ENCODE results near the gene TELO2. TPM values are rescaled to one million over a fixed set of nuclear protein-coding genes. Genes with fewer than 3 reads are reported as not detected.

TELO2 gene
- total RNA-seq, 1 donor from 2014 or later, result 77.2 TPM

DNA sequence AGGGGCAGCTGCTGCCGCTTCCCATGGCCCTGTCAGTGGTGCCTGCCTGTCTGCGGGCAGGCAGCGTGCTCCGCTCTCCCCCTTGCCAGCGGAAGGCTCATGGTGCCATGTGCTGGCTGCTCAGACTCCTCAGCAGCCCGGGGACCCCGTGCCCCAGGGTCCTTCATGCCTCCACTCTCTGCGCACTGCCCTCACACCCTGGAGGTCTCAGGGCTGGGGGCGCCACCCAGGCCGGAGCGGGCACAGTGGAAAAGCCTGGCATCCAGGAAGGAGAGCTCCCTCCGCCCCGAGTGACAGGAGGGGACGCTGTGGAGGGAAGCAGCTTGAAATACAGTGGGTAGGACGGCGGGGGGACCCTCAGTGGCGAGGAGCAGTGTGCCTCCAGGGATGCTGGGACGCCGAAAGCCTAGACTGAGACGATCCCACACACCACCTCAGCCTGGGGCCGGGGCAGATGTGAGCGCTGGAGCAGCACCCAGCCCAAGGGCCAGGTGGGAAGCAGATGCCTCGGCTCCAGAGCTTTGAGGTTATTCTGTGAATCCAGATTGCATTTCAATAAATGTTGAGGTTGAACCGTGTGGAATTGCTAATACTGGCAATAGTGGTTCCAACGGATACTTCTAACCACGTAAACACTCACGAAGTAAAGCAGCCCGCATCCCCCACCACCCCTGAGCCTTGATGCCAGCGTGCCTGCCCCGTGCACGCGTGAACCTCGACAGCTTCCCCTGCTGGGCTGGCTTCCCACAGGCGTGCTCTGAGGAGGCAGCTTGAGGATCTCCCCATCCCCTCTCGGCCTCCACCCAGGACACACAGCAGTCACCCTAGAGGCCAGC lies 46.8 kb downstream of the TELO2 start:
- Mint-ChIP-seq H3K36me3 (ENCODE audit: insufficient read depth) (no peaks in the 10 kb centered on the region), H3K27ac (no peak overlapping the region), H3K9me3 (ENCODE audit: low read depth) (no peaks in the 10 kb centered on the region), H3K27me3 (no peaks in the 10 kb centered on the region), H3K4me1 (ENCODE audit: low read depth) (no peaks in the 10 kb centered on the region), H3K4me3 (ENCODE audit: low read depth) (no peak overlapping the region)
- no peak for TF ChIP-seq CTCF (IDR thresholded peaks at IDR 0.05; ENCODE audit: unreplicated experiment)
- no peak for DNase-seq (ENCODE audit: low spot score, unreplicated experiment)

GRCh38 chr16:1540556-1540855 lies 47.3 kb downstream of the TELO2 start:
- Mint-ChIP-seq H3K9me3 (ENCODE audit: low read depth) (no peaks in the 10 kb centered on the region), H3K4me1 (ENCODE audit: low read depth) (no peaks in the 10 kb centered on the region), H3K27me3 (no peaks in the 10 kb centered on the region), H3K4me3 (ENCODE audit: low read depth) (no peak overlapping the region), H3K27ac (no peak overlapping the region), H3K36me3 (ENCODE audit: insufficient read depth) (no peaks in the 10 kb centered on the region)
- no peak for DNase-seq (ENCODE audit: low spot score, unreplicated experiment)
- TF ChIP-seq CTCF (IDR thresholded peaks at IDR 0.05; ENCODE audit: unreplicated experiment), result no peak

DNA sequence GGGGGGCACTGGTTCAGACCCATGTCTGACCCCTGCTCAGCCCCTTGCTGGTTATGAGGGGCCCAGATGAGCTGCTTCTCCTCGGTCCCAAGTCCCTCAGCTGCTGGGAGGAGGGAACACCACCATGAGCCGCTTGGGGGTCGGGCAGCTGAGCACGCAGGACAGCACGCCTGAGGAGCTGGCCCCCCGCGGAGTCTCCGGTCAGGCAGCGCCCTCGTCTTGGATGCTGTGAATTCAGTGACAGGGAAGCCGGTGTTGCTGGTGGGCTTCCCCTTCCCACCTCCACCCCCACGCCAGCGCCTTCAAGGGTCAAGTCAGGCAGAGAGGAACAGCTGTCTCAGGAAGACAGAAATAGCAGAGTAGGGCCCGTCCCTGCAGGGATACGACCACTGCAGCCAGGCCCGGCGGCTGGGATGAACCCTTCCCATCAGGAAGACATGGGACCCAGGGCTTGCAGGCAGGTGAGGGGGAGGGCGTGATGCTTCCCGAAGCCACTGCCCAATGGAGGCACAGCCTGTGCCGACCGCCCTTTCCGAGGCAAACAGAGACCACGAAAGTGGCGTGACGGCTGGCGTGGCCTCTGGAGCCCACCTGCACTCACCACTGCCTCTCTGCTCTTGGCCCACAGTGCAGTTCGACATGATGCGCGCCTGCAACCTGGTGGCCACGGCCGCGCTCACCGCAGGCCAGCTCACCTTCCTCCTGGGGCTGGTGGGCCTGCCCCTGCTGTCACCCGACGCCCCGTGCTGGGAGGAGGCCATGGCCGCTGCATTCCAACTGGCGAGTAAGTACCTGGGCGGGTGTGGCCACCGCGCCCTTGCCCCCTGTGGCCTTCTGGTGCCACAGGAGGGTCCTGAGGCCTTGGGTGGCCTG lies 48.4 kb downstream of the TELO2 start:
- no peaks in the 10 kb centered on the region for H3K9me3 Mint-ChIP-seq (ENCODE audit: low read depth)
- no peaks in the 10 kb centered on the region for H3K36me3 Mint-ChIP-seq (ENCODE audit: insufficient read depth)
- no peaks in the 10 kb centered on the region for H3K27me3 Mint-ChIP-seq
- no peak for TF ChIP-seq CTCF (IDR thresholded peaks at IDR 0.05; ENCODE audit: unreplicated experiment)
- no peak overlapping the region for H3K4me3 Mint-ChIP-seq (ENCODE audit: low read depth)
- H3K27ac Mint-ChIP-seq, result no peak overlapping the region
- no peak for DNase-seq (ENCODE audit: low spot score, unreplicated experiment)
- H3K4me1 Mint-ChIP-seq (ENCODE audit: low read depth), result no peaks in the 10 kb centered on the region

GRCh38 chr16:1542166-1542500 lies 49.0 kb downstream of the TELO2 start:
- no peaks in the 10 kb centered on the region for H3K4me1 Mint-ChIP-seq (ENCODE audit: low read depth)
- TF ChIP-seq CTCF (IDR thresholded peaks at IDR 0.05; ENCODE audit: unreplicated experiment), result no peak
- H3K4me3 Mint-ChIP-seq (ENCODE audit: low read depth), result no peak overlapping the region
- H3K27ac Mint-ChIP-seq, result no peak overlapping the region
- no peaks in the 10 kb centered on the region for H3K9me3 Mint-ChIP-seq (ENCODE audit: low read depth)
- DNase-seq (ENCODE audit: low spot score, unreplicated experiment), result no peak
- H3K36me3 Mint-ChIP-seq (ENCODE audit: insufficient read depth), result no peaks in the 10 kb centered on the region
- no peaks in the 10 kb centered on the region for H3K27me3 Mint-ChIP-seq

- Mint-ChIP-seq H3K4me1 (ENCODE audit: low read depth) (no peaks in the 10 kb centered on the region), H3K36me3 (ENCODE audit: insufficient read depth) (no peaks in the 10 kb centered on the region), H3K27me3 (no peaks in the 10 kb centered on the region), H3K9me3 (ENCODE audit: low read depth) (no peaks in the 10 kb centered on the region), H3K4me3 (ENCODE audit: low read depth) (no peak overlapping the region), H3K27ac (no peak overlapping the region)
- TF ChIP-seq CTCF (IDR thresholded peaks at IDR 0.05; ENCODE audit: unreplicated experiment), result no peak
- DNase-seq (ENCODE audit: low spot score, unreplicated experiment), result no peak
Observed at GRCh38 chr16:1542533-1542932, 49.4 kb downstream of the TELO2 start.

Measured in progenitor cell of endocrine pancreas (in vitro differentiated cells).